Activated T-helper 2 cell treated with anti-CD3 and anti-CD28 coated beads, Interferon-gamma antibody, Interleukin-2, Interleukin-4, amounts not matched to agents 10 μg/mL and 5 μg/mL and 100 μg/mL, durations not matched to agents 14 hours and 24 hours and 36 hours (primary cell): ENCODE measurements around the gene LOC128125822.
"Not testable (repeated sequence)": the region's sequence is repeated elsewhere in the genome, so short reads cannot be mapped to it uniquely, and the experiment has no call there.

Experiments used
- DNase-seq: peaks from one replicate; pipeline ENCODE4 v3.0.0; 2021; ENCODE audit warnings: low spot score
- H3K27ac Mint-ChIP-seq: one replicate; pipeline ENCODE4 v1.8.0; 2021; ENCODE audit warnings: mixed read lengths
- H3K27me3 Mint-ChIP-seq: one replicate; pipeline ENCODE4 v1.8.0; 2021; ENCODE audit warnings: low read depth, mixed read lengths
- H3K36me3 Mint-ChIP-seq: one replicate; pipeline ENCODE4 v1.8.0; 2021; ENCODE audit warnings: low read depth, mixed read lengths
- H3K4me1 Mint-ChIP-seq: one replicate; pipeline ENCODE4 v1.8.0; 2021; ENCODE audit warnings: low read depth, mixed read lengths
- H3K4me3 Mint-ChIP-seq: one replicate; pipeline ENCODE4 v1.8.0; 2021; ENCODE audit warnings: low read depth, mild to moderate bottlenecking, moderate library complexity, mixed read lengths
- H3K9me3 Mint-ChIP-seq: one replicate; pipeline ENCODE4 v1.8.0; 2021; ENCODE audit warnings: mixed read lengths
- intact Hi-C: fragments of 100-400 bp; cut with micrococcal nuclease; formaldehyde crosslinking; loops from one replicate; pipeline ENCODE4 v1.15.1; 2023

Gene LOC128125822

GRCh38 chr6:63576147-63576772 is 4.0 kb downstream of the LOC128125822 start:
- Mint-ChIP-seq H3K4me1 (peaks cover 31% of the 10 kb centered on the region), H3K9me3 (no peaks in the 10 kb centered on the region), H3K27me3 (no peaks in the 10 kb centered on the region), H3K36me3 (peaks cover 55% of the 10 kb centered on the region), H3K4me3 (peak overlapping the region; percentile 37), H3K27ac (no peak overlapping the region)
- intact Hi-C loops = no loop called here
- DNase-seq = no peak

GRCh38 chr6:63576985-63577712 is 4.9 kb downstream of the LOC128125822 start:
- H3K4me3 Mint-ChIP-seq = no peak overlapping the region

GRCh38 chr6:63578757-63579156 is 6.5 kb downstream of the LOC128125822 start:
- Mint-ChIP-seq H3K27ac (no peak overlapping the region), H3K9me3 (no peaks in the 10 kb centered on the region), H3K36me3 (peaks cover 64% of the 10 kb centered on the region), H3K4me1 (peaks cover 24% of the 10 kb centered on the region), H3K4me3 (no peak overlapping the region), H3K27me3 (no peaks in the 10 kb centered on the region)
- intact Hi-C loops = no loop called here
- no peak for DNase-seq

More at GRCh38 chr6:63576985-63577712, 4.9 kb downstream of the LOC128125822 start:
- H3K27ac Mint-ChIP-seq = no peak overlapping the region
- intact Hi-C loops = no loop called here
- peaks cover 60% of the 10 kb centered on the region for H3K36me3 Mint-ChIP-seq
- H3K9me3 Mint-ChIP-seq = no peaks in the 10 kb centered on the region
- H3K4me1 Mint-ChIP-seq = peaks cover 24% of the 10 kb centered on the region
- DNase-seq = no peak
- no peaks in the 10 kb centered on the region for H3K27me3 Mint-ChIP-seq

GRCh38 chr6:63579937-63580703 is 7.8 kb downstream of the LOC128125822 start:
- no peak for DNase-seq
- Mint-ChIP-seq H3K4me3 (no peak overlapping the region), H3K27me3 (no peaks in the 10 kb centered on the region), H3K27ac (no peak overlapping the region), H3K4me1 (peaks cover 15% of the 10 kb centered on the region), H3K36me3 (peaks cover 52% of the 10 kb centered on the region), H3K9me3 (no peaks in the 10 kb centered on the region)
- intact Hi-C loops = no loop called here

- no peaks in the 10 kb centered on the region for H3K9me3 Mint-ChIP-seq
- no peak for DNase-seq
- no peaks in the 10 kb centered on the region for H3K27me3 Mint-ChIP-seq
- intact Hi-C loops = no loop called here
- H3K4me1 Mint-ChIP-seq = peaks cover 13% of the 10 kb centered on the region
- H3K27ac Mint-ChIP-seq = no peak overlapping the region
- no peak overlapping the region for H3K4me3 Mint-ChIP-seq
- peaks cover 52% of the 10 kb centered on the region for H3K36me3 Mint-ChIP-seq
Measured at GRCh38 chr6:63580704-63580961, 8.4 kb downstream of the LOC128125822 start.

- H3K36me3 Mint-ChIP-seq = peaks cover 47% of the 10 kb centered on the region
- no peaks in the 10 kb centered on the region for H3K9me3 Mint-ChIP-seq
Measured at GRCh38 chr6:63581355-63582013, 9.2 kb downstream of the LOC128125822 start.

GRCh38 chr6:63582579-63583231 is 10.4 kb downstream of the LOC128125822 start:
- Mint-ChIP-seq H3K27me3 (peaks cover 2% of the 10 kb centered on the region), H3K27ac (no peak overlapping the region), H3K4me3 (no peak overlapping the region), H3K36me3 (peaks cover 36% of the 10 kb centered on the region), H3K4me1 (peaks cover 16% of the 10 kb centered on the region), H3K9me3 (no peaks in the 10 kb centered on the region)
- intact Hi-C loops = no loop called here
- no peak for DNase-seq

More at GRCh38 chr6:63581355-63582013, 9.2 kb downstream of the LOC128125822 start:
- intact Hi-C loops = no loop called here
- H3K27ac Mint-ChIP-seq = no peak overlapping the region
- H3K27me3 Mint-ChIP-seq = no peaks in the 10 kb centered on the region
- DNase-seq = no peak
- H3K4me3 Mint-ChIP-seq = no peak overlapping the region
- H3K4me1 Mint-ChIP-seq = peaks cover 15% of the 10 kb centered on the region

GRCh38 chr6:63584125-63584514 is 11.8 kb downstream of the LOC128125822 start:
- H3K4me3 Mint-ChIP-seq = no peak overlapping the region
- H3K27ac Mint-ChIP-seq = no peak overlapping the region
- intact Hi-C loops = no loop called here
- peaks cover 16% of the 10 kb centered on the region for H3K4me1 Mint-ChIP-seq
- no peak for DNase-seq
- H3K9me3 Mint-ChIP-seq = no peaks in the 10 kb centered on the region
- H3K27me3 Mint-ChIP-seq = peaks cover 2% of the 10 kb centered on the region
- peaks cover 33% of the 10 kb centered on the region for H3K36me3 Mint-ChIP-seq

GRCh38 chr6:63584566-63584965 is 12.3 kb downstream of the LOC128125822 start:
- peaks cover 16% of the 10 kb centered on the region for H3K4me1 Mint-ChIP-seq
- intact Hi-C loops = no loop called here
- peaks cover 30% of the 10 kb centered on the region for H3K36me3 Mint-ChIP-seq
- H3K27me3 Mint-ChIP-seq = peaks cover 2% of the 10 kb centered on the region
- DNase-seq = no peak
- no peak overlapping the region for H3K4me3 Mint-ChIP-seq
- H3K27ac Mint-ChIP-seq = no peak overlapping the region
- no peaks in the 10 kb centered on the region for H3K9me3 Mint-ChIP-seq

GRCh38 chr6:63585652-63586051 is 13.4 kb downstream of the LOC128125822 start:
- DNase-seq, intact Hi-C loops, H3K27me3 Mint-ChIP-seq, H3K9me3 Mint-ChIP-seq, H3K27ac Mint-ChIP-seq, H3K4me3 Mint-ChIP-seq: not testable (repeated sequence)
- Mint-ChIP-seq H3K4me1 (peaks cover 24% of the 10 kb centered on the region), H3K36me3 (peaks cover 19% of the 10 kb centered on the region)

GRCh38 chr6:63589952-63590411 is 17.7 kb downstream of the LOC128125822 start:
- intact Hi-C loops = no loop called here
- H3K27ac Mint-ChIP-seq = no peak overlapping the region
- no peaks in the 10 kb centered on the region for H3K36me3 Mint-ChIP-seq
- H3K4me3 Mint-ChIP-seq = no peak overlapping the region
- peaks cover 31% of the 10 kb centered on the region for H3K4me1 Mint-ChIP-seq
- DNase-seq = no peak
- H3K27me3 Mint-ChIP-seq = peaks cover 7% of the 10 kb centered on the region
- H3K9me3 Mint-ChIP-seq = no peaks in the 10 kb centered on the region

GRCh38 chr6:63592886-63593285 is 20.6 kb downstream of the LOC128125822 start:
- Mint-ChIP-seq H3K36me3 (no peaks in the 10 kb centered on the region), H3K4me3 (no peak overlapping the region), H3K27me3 (peaks cover 8% of the 10 kb centered on the region), H3K9me3 (no peaks in the 10 kb centered on the region), H3K27ac (no peak overlapping the region), H3K4me1 (peaks cover 22% of the 10 kb centered on the region)
- intact Hi-C loops = no loop called here
- no peak for DNase-seq
